Activated T-helper 1 cell treated with Interleukin-2 at 50 U/mL for 16 hours (primary cell): ENCODE results near the gene DDN.

Experiments used
- DNase-seq: peaks from one replicate; pipeline ENCODE4 v3.0.0-alpha.2; 2020; ENCODE audit warnings: low read depth

Gene DDN

DNA sequence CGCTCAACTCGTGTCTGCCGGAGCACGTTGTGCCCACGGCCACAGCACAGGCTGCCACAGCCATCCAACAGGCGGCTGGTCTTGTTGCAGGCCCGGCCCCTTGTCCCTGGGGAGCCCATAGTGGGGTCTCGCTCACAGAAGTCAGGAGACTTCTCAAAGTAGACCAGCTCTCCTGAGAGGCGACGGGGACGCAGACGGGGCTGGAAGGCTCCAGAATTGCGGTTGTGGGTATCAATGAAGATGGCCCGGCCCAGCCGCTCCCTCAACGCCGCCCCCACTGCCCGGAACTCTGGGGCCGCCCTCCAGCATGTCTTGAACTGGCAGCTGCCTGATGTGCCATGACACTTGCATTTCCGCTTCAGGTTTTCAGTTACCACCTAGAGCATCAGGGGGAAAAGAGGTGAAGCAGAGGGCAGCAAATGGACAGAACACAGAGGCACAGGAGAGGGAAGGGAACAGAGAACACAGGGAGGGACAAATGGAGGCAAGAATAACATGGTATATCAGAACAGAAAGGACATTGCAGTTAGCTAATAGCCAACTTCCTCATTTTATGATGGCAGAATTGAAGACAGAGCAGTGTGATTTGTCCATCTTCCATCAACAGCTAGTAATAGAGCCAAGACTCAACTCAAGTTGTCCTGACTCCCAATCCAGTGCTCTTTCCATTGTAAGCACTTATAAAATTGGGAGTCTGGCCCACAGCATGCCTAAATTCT is 32.8 kb downstream of the DDN start:
- DNase-seq: no peak

DNA sequence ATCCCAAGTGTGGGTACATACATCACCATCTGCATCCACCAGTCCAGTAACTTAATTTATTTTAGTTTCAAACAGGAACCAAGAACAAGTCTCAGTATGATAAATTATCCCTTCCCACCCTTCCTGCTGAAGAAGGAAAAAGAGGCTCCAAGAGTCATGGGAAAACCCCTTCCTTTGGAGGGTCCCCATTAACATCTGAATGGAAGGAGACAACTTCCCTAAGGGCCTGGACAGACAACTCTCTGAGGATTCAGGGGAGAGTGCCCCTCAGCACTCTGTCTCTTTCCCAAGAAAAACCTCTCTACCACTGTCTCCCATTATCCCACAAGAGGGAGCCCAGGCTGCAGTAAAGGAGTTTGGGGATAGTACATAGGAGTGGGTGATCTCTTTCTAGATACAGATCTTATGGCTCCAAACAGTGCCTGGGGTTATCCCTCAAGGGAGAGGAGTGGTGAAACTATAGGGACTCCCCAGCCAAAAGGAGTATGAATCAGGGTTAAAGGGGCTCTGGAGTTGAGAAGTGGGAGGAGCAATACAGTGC is 33.8 kb downstream of the DDN start:
- no peak for DNase-seq

DNA sequence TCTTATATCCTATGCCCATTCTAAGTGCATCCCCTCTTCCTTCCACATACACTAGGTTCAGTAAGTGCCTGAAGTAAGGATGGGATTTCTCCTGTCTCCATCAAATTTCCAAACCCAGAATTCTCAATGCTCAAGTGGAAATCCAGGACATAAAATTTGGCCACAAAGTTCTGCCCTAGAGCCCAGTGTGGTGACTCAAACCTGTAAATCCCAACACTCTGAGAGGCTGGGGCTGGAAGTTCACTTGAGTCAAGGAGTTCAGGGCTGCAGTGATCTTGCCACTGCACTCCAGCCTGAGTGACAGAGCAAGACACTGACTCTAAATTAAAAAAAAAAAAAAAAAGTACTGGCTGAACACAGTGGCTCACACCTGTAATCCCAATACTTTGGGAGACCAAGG is 37.4 kb downstream of the DDN start:
- DNase-seq: no peak

DNA sequence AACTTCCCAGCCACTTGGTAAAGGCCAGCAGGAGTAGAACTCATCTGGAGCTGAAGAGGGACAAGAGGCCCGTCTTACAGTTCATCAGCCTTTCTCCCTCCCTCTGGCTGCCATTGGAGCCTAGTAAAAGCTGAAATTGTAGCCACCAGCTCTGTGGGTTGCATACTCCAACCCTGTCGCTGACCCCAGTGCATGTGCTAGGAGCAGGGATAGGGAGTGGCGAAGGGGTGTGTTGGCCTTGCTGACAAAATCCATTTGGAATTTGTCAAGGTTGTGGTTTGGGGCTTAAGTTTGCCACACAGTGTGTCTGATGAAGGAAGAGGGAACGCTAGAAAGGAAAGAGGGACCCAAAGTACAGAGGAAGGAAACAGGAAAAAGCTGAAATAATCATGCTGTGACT is 37.8 kb downstream of the DDN start:
- no peak for DNase-seq

DNA sequence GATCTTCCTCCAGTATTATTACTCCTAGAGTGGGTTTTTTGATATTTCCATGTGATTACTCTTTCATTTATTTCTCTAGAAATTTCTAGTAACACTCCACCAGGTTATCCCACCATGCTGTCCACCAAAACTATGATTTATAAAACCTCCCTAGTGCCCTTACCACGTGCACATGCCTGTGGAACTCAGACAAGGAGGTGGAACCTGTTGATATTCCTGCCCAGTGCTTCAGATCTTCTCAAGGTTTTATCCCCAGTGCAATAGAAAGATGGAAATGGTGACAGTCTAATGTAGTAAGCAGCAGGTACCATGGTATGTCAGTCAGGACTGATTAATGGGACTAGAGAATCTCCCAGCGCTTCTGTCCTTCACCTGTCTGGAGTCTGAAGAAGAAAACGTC is 38.3 kb downstream of the DDN start:
- no peak for DNase-seq

DNA sequence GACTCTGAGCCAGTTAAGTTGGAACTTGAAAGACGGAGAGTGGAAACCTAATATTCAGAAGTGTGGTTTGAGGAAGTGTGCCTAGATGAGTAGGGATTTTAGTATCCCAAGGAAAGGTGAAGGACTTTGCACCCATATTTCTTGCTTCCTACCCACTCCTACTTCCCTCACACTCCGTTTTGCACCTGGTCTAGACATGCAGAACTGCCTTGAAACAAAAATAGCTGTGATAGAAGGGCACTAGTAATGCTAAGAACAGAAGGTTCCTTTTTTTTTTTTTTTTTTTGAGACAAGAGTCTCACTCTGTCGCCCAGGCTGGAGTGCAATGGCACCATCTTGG is 41.2 kb downstream of the DDN start:
- no peak for DNase-seq

DNA sequence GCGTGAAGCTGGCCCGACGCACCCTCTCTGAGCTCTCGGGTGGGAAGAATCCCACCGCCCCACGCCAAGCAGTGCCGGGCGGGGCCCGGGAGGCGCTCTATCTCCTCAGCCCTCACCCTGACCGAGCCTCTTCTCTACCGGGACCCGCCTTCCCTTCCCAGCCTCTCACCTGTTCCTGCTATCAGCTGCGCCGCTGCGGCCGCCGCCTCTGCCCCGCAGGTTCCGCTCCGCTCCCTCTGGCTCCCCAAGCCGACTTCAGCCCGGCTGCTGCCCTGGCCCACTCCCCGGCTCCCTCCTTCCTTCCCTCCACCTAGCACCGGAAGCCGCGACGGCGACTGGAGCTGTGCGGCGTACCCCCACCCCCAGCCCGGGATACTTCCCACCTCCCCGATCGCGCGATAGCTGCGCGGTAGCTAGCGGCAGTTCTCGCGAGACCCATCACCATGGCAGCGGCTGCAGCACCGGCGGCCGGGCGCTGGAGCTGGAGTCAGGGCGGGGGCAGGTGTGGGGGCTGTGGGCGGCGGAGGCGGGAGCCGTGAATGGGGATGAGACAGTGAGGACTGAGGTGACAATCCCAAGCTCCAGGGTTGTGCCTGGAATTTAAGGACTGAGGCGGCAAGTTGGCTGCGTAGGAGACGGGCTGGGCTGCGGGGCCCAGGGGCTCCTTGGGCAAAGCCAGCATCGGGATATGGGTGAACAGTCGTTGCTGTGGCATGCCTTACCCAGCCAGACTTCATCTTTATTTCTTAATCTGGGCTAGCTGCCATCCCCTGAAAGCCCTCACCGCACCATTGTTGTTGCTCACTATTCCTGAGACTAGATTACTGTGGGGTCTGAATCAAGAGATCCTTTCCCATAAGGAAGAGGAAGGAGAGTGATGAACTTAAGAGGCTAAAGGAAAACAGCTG is 41.8 kb downstream of the DDN start, which contains the start of gene ARF3:
Gene ARF3, minus strand, starts transcription at position 347 of the 908 bp plus-strand sequence. CDS start 16,392 bp downstream, outside the sequence.
- DNase-seq: peak; percentile 86

DNA sequence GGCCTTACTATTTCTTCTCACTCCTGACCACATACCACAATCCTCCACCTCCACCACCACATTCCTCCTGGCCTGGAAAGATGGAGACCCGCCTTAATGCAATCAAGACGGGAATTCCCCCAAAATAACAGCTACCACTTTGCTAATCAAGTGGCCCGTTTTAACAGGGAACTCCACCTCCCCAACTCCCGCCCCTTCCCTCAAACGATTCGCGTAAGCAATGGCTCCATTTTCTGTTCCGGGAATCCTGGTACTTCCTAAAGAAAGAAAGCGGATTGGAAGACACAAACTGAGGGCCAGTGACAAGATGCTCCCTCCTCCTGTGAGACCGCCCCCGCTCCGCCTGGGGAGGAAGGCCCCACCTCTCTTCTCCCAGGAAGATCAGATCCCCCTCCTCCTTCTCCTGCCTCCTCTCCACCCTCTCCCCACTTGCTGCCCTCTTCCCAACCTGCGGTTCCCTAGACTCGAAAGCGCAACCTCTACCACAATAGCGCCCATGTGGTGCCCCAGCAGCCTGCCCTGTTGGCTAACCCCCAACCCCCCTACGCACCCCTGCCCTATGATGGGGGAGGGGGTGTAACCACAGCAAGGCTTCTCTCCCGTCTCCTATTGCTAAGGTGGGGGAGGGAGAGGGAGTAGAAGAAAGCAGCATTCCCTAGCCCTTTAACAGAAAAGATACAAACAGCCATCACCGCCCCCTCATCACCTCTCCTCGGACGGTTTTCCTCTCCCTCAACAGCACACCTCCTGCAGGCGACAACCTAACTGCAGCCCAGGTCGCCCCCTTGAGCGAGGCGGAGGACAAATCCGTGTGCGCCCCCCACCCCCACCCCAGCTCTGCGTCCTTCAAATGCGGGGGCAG is 42.7 kb downstream of the DDN start:
- DNase-seq: no peak

DNA sequence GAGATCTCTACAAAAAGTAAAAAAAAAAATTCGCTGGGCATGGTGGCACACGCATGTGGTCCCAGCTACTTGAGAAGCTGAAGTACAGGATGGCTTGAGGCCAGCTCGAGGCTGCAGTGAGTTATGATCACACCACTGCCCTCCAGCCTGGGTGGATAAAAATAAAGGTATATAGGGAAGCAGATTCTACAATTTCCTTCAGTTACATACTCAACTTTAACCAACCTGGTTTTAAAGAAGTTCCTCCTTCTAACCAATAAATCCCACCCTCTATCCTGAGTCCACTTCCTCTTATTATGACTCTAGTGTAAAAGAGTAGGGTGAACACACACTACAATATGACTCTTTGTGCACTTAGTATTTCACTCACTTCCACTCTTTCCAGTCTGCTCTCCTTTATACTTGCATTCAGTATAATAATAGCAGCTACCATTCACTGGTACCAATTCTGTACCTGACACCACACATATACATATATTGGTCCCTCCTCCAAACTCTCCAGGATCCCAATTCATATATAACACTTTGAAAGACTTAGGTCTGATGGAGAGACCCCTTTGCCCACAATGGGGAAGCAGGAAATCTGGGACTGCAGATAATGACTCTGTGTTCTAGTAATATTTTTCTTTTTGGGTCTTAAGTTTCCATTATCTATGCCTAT is 44.2 kb downstream of the DDN start:
- no peak for DNase-seq

DNA sequence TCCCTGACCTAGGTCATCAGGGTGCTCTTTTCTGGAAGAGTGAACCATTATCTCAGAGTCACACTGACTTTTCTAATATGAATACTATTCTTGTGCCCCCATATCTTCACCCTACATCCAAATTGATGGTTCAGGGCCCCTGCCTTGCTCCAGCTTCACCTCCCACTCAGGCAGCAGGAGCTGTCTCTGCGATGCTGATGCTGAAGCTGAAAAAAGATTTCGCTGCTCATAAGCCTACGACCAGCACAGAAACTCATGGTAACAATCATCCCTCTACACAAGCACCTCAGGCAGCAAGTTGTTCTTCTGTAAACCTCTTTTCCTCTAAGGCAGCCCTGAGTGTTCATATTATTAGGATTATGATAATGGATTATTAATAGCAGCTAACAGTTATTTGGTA is 45.1 kb downstream of the DDN start:
- DNase-seq: no peak

DNA sequence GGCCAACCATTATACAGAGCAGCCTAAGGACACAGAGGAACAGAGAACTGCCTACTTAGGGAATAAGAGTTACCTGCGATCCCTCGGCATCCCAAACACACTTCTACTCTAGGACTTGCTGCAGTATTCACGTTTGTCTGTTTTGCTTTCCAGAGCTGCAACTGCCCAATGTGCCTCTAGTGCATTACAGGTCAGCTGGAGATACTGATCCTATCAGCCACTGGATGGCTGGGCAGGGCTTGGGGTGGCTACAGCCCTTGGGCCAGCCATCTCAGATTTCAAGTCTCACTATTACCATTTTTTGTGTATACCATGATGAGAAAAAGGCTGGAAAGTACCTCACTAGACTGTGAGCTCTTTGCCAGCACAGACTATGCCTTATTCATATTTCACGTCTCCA is 46.5 kb downstream of the DDN start:
- no peak for DNase-seq

DNA sequence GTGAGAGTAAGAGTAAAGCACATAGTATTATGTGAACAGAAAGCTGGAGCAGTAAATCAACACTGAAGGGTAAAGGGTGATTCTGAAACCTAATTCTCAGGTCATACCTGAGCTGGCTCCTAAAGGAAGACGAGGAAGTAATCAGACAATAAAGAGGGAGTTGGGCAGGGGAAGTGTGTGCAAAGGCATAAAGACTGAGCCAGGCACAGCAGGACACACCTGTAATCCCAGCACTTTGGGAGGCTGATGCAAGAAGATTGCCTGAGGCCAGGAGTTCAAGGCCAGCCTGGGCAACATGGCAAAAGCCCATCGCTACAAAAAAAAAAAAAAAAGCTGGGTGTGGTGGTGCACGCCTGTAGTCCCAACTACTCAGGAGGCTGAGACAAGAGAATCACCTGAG is 51.4 kb downstream of the DDN start:
- no peak for DNase-seq

DNA sequence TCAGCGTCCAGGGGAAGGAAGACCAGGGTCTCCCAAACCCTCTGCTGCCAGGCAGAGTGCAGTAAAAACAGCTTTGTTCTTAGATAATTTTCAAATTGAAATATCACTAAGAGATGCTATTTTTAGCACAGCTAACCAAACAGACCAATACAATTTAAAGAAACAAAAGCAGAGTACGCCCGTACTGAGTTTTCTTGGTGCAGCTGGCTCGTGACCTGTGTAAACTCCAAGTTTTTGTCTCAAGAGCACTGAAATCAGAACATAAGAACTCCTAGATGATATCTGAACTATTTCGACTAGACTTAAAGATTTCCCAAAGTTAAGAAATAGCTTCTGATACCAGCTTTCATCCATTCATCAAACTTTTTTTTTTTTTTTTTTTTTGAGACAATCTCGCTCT is 52.2 kb downstream of the DDN start:
- DNase-seq: no peak

DNA sequence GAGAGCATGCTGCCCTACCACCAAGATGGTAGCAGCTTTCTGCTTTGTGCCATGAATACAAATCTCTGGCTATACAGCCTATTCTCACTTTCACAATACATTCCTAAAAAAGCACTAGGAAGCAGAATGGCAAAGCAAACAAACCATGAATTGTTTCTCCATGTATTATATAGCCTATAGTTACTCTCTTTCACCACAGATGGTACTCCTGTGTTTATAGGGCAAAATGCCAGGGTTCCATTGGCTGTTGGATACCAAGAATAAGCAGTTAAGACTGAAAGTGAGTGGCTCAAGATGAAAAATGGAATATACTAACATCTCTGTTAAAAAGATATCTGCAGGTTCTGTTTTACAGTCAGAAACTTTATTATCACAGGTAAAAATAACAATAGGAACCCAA is 53.0 kb downstream of the DDN start:
- DNase-seq: no peak
